ENCODE measurements around the gene ETV4.
"Not testable (repeated sequence)": the region's sequence is repeated elsewhere in the genome, so short reads cannot be mapped to it uniquely, and the experiment has no call there.

The ETV4 gene

GRCh38 chr17:43543300-43543699 is 2.8 kb downstream of the ETV4 start:
- DNase-seq = no peak

GRCh38 chr17:43542859-43543258 is 3.3 kb downstream of the ETV4 start:
- no peak for DNase-seq

GRCh38 chr17:43540821-43541674 is 5.1 kb downstream of the ETV4 start:
- no peak for DNase-seq

- DNase-seq = no peak
Observed at GRCh38 chr17:43536236-43536992, 9.7 kb downstream of the ETV4 start.

- DNase-seq = no peak
Observed at GRCh38 chr17:43534909-43535308, 11.2 kb downstream of the ETV4 start.

GRCh38 chr17:43533699-43534098 is 12.4 kb downstream of the ETV4 start:
- DNase-seq = no peak

- no peak for DNase-seq
Observed at GRCh38 chr17:43532581-43532980, 13.6 kb downstream of the ETV4 start.

GRCh38 chr17:43531955-43532354 is 14.2 kb downstream of the ETV4 start:
- DNase-seq = no peak

- no peak for DNase-seq
Observed at GRCh38 chr17:43531082-43531378, 15.1 kb downstream of the ETV4 start.

GRCh38 chr17:43530288-43531081 is 15.7 kb downstream of the ETV4 start:
- no peak for DNase-seq

- DNase-seq = no peak
Observed at GRCh38 chr17:43529947-43530287, 16.2 kb downstream of the ETV4 start.

GRCh38 chr17:43528988-43529814 is 16.9 kb downstream of the ETV4 start:
- DNase-seq = no peak

GRCh38 chr17:43528319-43528987 is 17.7 kb downstream of the ETV4 start:
- DNase-seq = no peak

GRCh38 chr17:43526886-43527648 is 19.1 kb downstream of the ETV4 start:
- DNase-seq = no peak

GRCh38 chr17:43524945-43525575 is 21.1 kb downstream of the ETV4 start:
- DNase-seq = no peak

GRCh38 chr17:43521389-43521788 is 24.8 kb downstream of the ETV4 start:
- no peak for DNase-seq

- no peak for DNase-seq
Observed at GRCh38 chr17:43517615-43518386, 28.3 kb downstream of the ETV4 start.

- no peak for DNase-seq
Observed at GRCh38 chr17:43517161-43517560, 29.0 kb downstream of the ETV4 start.

- DNase-seq = no peak
Observed at GRCh38 chr17:43515656-43516055, 30.5 kb downstream of the ETV4 start.

GRCh38 chr17:43511199-43511598 is 34.9 kb downstream of the ETV4 start:
- not testable (repeated sequence) for DNase-seq
